K562 (cell line): ENCODE measurements around the gene KIF26B. TPM values are rescaled to one million over a fixed set of nuclear protein-coding genes. Genes with fewer than 3 reads are reported as not detected.

Experiments used
- ATAC-seq: fragments of 200-7000 bp; cut with Tn5 transposase; 3 replicates; pipeline ENCODE4 v1.9.1; 2020; ENCODE audit warnings: moderate library complexity
- BruUV-seq: library from RNA; stranded (reverse); fragments of 400-500 nt; replicated peaks from 2 replicates; lab custom pipeline; 2021; lab: Mats Ljungman, UMichigan
- CTCF ChIA-PET: fragments of 300-600 bp; formaldehyde crosslinking; extraction: SDS; loops from one replicate; lab custom pipeline; 2021; ENCODE audit warnings: low intra/inter-chr PET ratio; lab: Yijun Ruan, JAX
- POLR2A ChIA-PET: fragments of 300-600, 350-650 bp; sonication (Branson Sonifier 250); formaldehyde crosslinking; extraction: SDS; loops from one replicate; lab custom pipeline; 2021; ENCODE audit warnings: antibody characterized with exemption, inconsistent platforms; lab: Yijun Ruan, JAX
- DNase-seq, 4 experiments: peaks; one replicate each; pipeline versions ENCODE4 v3.0.0 to v3.0.0-alpha.2; 2011 to 2018; ENCODE audit warnings: low spot score in 3 of 4, mixed read lengths in 3 of 4; ENCODE audit errors: extremely low read depth in 1 of 4
- FAIRE-seq: peaks from 2 replicates; lab custom pipeline; 2011; peaks lifted over from hg19 to GRCh38; lab: Jason Lieb, UNC
- H2AFZ ChIP-seq: 2 replicates; pipeline ENCODE4 v1.6.0; 2011; ENCODE audit warnings: low read depth, low read length, control low read depth, inconsistent platforms
- H3K27ac ChIP-seq: fragments of 200-600 bp; 3 replicates; pipeline ENCODE4 v1.8.0; 2011; ENCODE audit warnings: low read depth, mild to moderate bottlenecking, control low read depth, inconsistent platforms, low read length, moderate library complexity, mixed read lengths; ENCODE audit errors: extremely low read depth
- H3K27me3 ChIP-seq, 2 experiments: fragments of 300-600 bp in 1 of 2; 2 replicates in 1 of 2; 3 replicates in 1 of 2; pipeline versions ENCODE4 v1.6.0 to v1.8.0; 2011; ENCODE audit warnings: inconsistent platforms in 2 of 2, low read length in 2 of 2, mild to moderate bottlenecking in 1 of 2, mixed read lengths in 1 of 2, moderate library complexity in 1 of 2; ENCODE audit not compliant: control insufficient read depth in 2 of 2, insufficient read depth in 2 of 2
- H3K36me3 ChIP-seq: fragments of 300-600 bp; 3 replicates; pipeline ENCODE4 v1.8.0; 2011; ENCODE audit warnings: mild to moderate bottlenecking, low read length, inconsistent platforms; ENCODE audit not compliant: control insufficient read depth, insufficient read depth
- H3K4me1 ChIP-seq, 2 experiments: fragments of 200-600 bp in 1 of 2; replicated peaks in 1 of 2; 2 replicates in 1 of 2; 3 replicates in 1 of 2; pipeline versions ENCODE4 v1.5.1 to v1.8.0; 2011; ENCODE audit warnings: inconsistent platforms in 2 of 2, low read length in 2 of 2, mild to moderate bottlenecking in 1 of 2, mixed read lengths in 1 of 2, moderate library complexity in 1 of 2; ENCODE audit not compliant: control insufficient read depth in 2 of 2, insufficient read depth in 2 of 2
- H3K4me2 ChIP-seq: 2 replicates; pipeline ENCODE4 v1.6.1; 2011; ENCODE audit warnings: low read length, control low read depth, inconsistent platforms, mixed read lengths; ENCODE audit not compliant: insufficient read depth
- H3K4me3 ChIP-seq: fragments of 200-600 bp; sonication (generic), shearing (Covaris generic); 2 replicates; pipeline ENCODE4 v1.5.1; 2016; ENCODE audit warnings: control low read depth, inconsistent platforms
- H3K79me2 ChIP-seq: fragments of 200-600 bp; 3 replicates; pipeline ENCODE4 v1.8.0; 2011; ENCODE audit warnings: low read length, inconsistent platforms; ENCODE audit not compliant: control insufficient read depth, insufficient read depth
- H3K9ac ChIP-seq, 2 experiments: 2 replicates each; pipeline versions ENCODE4 v1.6.0 to v1.6.1; 2011; ENCODE audit warnings: low read depth in 2 of 2, low read length in 2 of 2, control low read depth in 1 of 2, inconsistent platforms in 1 of 2, mild to moderate bottlenecking in 1 of 2, mixed read lengths in 1 of 2; ENCODE audit not compliant: insufficient read depth in 1 of 2
- H3K9me1 ChIP-seq: one replicate; pipeline ENCODE4 v1.6.0; 2011; ENCODE audit warnings: inconsistent platforms, mild to moderate bottlenecking, low read length, moderate library complexity; ENCODE audit not compliant: control insufficient read depth, insufficient read depth
- H3K9me3 ChIP-seq: replicated peaks from 2 replicates; pipeline ENCODE4 v1.5.1; 2011; ENCODE audit warnings: low read depth, low read length, inconsistent platforms; ENCODE audit not compliant: control insufficient read depth, insufficient read depth
- H4K20me1 ChIP-seq: replicated peaks from 2 replicates; pipeline ENCODE4 v1.6.1; 2011; ENCODE audit warnings: low read length, inconsistent platforms, mixed read lengths; ENCODE audit not compliant: control insufficient read depth, insufficient read depth
- ELF4 ChIP-seq: fragments of 450-650 bp; formaldehyde crosslinking; IDR thresholded peaks from 2 replicates; pipeline ENCODE4 v1.4.0; 2022; ENCODE audit warnings: missing genetic modification characterization
- IRF9 ChIP-seq: fragments of 450-650 bp; IDR thresholded peaks from 2 replicates; pipeline ENCODE4 v1.6.1; 2016; ENCODE audit warnings: missing biosample characterization, missing genetic modification characterization
- RAD21 ChIP-seq, 2 experiments: fragments of 250-450 bp in 1 of 2; fragments of 450-650 bp in 1 of 2; sonication (Bioruptor Pico) in 1 of 2; formaldehyde crosslinking in 1 of 2; IDR thresholded peaks in 1 of 2; conservative IDR thresholded peaks in 1 of 2; 2 replicates each; pipeline versions ENCODE4 v1.4.0 to v1.8.0; 2020 to 2022; ENCODE audit warnings: mild to moderate bottlenecking in 2 of 2, moderate library complexity in 1 of 2
- ZBTB1 ChIP-seq: sonication (generic); formaldehyde crosslinking; IDR thresholded peaks from 2 replicates; pipeline ENCODE4 v1.8.1; 2023; ENCODE audit warnings: missing genetic modification reagents, low read depth, mild to moderate bottlenecking, borderline replicate concordance
- ZBTB8A ChIP-seq: fragments of 450-650 bp; IDR thresholded peaks from 2 replicates; pipeline ENCODE4 v1.6.1; 2018; ENCODE audit warnings: mild to moderate bottlenecking, moderate library complexity; ENCODE audit not compliant: partially characterized antibody
- ZNF239 ChIP-seq: fragments of 250-450 bp; sonication (Bioruptor Pico); IDR thresholded peaks from 2 replicates; pipeline ENCODE4 v1.4.0; 2020; ENCODE audit warnings: mild to moderate bottlenecking
- ZNF668 ChIP-seq: fragments of 250-450 bp; sonication (Bioruptor Pico); IDR thresholded peaks from 2 replicates; pipeline ENCODE4 v1.8.0; 2022; ENCODE audit warnings: mild to moderate bottlenecking, inconsistent platforms
- ZNF76 ChIP-seq: fragments of 250-450 bp; sonication (Bioruptor Pico); IDR thresholded peaks from 2 replicates; pipeline ENCODE4 v1.4.0; 2020; ENCODE audit warnings: mild to moderate bottlenecking, moderate library complexity, borderline replicate concordance
- WGBS: fragments of 100-300 bp; shearing (Covaris generic); methylation state at CpG from one replicate; pipeline ENCODE4 v1.1.6; 2016; ENCODE audit warnings: low coverage, mixed read lengths; ENCODE audit not compliant: insufficient coverage; ENCODE audit errors: missing lambda C conversion rate; 5-methylcytosine and 5-hydroxymethylcytosine counted together
- in situ Hi-C: fragments of 300-500 bp; cut with MboI; formaldehyde crosslinking; loops from 4 replicates; pipeline ENCODE4 v1.15.0; 2018; ENCODE audit warnings: inconsistent platforms, mixed read lengths
- intact Hi-C: fragments of 100-400 bp; cut with micrococcal nuclease; formaldehyde crosslinking; loops from 2 replicates; pipeline ENCODE4 v1.14.2; 2022
- polyA plus RNA-seq, 8 experiments: library from polyadenylated mRNA; depleted of rRNA in 4 of 8; stranded (reverse) in 5 of 8; unstranded in 3 of 8; fragments of >200 nt; fragmentation: Nextera tagmentation in 2 of 8; fragmentation: Illumina TruSeq in 1 of 8; extraction: Ambion mirVana in 2 of 8; extraction: Trizol in 1 of 8; gene quantifications; 2 replicates each; pipeline versions ENCODE4 v1.2.1 to v1.2.3, GENCODE V29; 2011 to 2014; ENCODE audit warnings: inconsistent platforms in 1 of 8, missing spikeins in 1 of 8
- total RNA-seq, 7 experiments: library from RNA; depleted of rRNA in 6 of 7; stranded (reverse); fragments of >200 nt in 6 of 7; fragmentation: Illumina TruSeq in 2 of 7; extraction: Trizol in 2 of 7; gene quantifications; 2 replicates each; pipeline versions ENCODE4 v1.2.1 to v1.2.3, GENCODE V29; 2011 to 2021; ENCODE audit warnings: low replicate concordance in 1 of 7
- TF ChIP-seq, protein P1 (sequence below): fragments of 450-650 bp; IDR thresholded peaks from 2 replicates; pipeline ENCODE4 v1.6.1; 2018; ENCODE audit warnings: mild to moderate bottlenecking, low read depth; ENCODE audit not compliant: partially characterized antibody
- TF ChIP-seq, protein P2 (sequence below): sonication (generic); formaldehyde crosslinking; IDR thresholded peaks from 2 replicates; pipeline ENCODE4 v1.8.1; 2022; ENCODE audit warnings: missing genetic modification reagents

Gene KIF26B
- total and polyA plus RNA-seq, 9 of the 15 experiments (the other 6 are each of a cell fraction or from before 2014, with no cell fraction given) = 0.02 to 0.08 (median 0.03) TPM; not detected in 6

- TF ChIP-seq, protein P1, sequence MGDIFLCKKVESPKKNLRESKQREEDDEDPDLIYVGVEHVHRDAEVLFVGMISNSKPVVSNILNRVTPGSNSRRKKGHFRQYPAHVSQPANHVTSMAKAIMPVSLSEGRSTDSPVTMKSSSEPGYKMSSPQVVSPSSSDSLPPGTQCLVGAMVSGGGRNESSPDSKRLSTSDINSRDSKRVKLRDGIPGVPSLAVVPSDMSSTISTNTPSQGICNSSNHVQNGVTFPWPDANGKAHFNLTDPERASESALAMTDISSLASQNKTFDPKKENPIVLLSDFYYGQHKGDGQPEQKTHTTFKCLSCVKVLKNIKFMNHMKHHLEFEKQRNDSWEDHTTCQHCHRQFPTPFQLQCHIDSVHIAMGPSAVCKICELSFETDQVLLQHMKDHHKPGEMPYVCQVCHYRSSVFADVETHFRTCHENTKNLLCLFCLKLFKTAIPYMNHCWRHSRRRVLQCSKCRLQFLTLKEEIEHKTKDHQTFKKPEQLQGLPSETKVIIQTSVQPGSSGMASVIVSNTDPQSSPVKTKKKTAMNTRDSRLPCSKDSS = no peak
- no peak for TF ChIP-seq ZNF668 (CRISPR knock-in tag)
Measured at GRCh38 chr1:245748646-245749045, 593.9 kb downstream of the KIF26B start (continued).

DNA sequence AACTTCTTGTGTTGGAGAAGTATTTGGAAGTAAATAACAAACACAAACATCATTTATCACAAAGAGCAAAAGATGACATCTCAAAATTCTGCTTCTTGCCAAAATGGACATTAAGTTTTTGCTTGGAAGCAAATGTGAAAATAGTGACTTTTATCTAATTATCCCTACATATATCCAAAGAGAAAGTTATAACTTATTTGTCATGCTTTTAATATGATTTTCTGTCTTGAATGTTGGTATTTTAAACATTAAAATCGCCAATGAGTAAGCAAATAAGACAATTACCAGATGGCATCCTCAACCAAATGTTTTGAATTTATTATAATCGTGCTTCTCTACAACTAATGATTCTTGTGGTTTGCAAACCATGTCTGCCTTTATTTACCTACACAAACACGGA is 594.3 kb downstream of the KIF26B start:
- no peaks in the 10 kb centered on the region for H3K9me1 ChIP-seq
- intact Hi-C loops (no loop called here), in situ Hi-C loops (no loop called here)
- no peak overlapping the region for H3K27ac ChIP-seq
- no TSS peak for BruUV-seq
- no peak overlapping the region for H2AFZ ChIP-seq
- H3K9me3 ChIP-seq = no peaks in the 10 kb centered on the region
- ChIA-PET CTCF (no interaction called here), POLR2A (no interaction called here)
- 74% methylated on average over 3 of the region's 3 CpGs for WGBS
- H3K27me3 ChIP-seq = no peaks in the 10 kb centered on the region
- FAIRE-seq (no peak), ATAC-seq (no peak), DNase-seq (no peak)
- no peak overlapping the region for H3K4me3 ChIP-seq
- no peaks in the 10 kb centered on the region for H4K20me1 ChIP-seq
- no peaks in the 10 kb centered on the region for H3K4me1 ChIP-seq
- TF ChIP-seq RAD21 (CRISPR knock-in tag; conservative IDR thresholded peaks at IDR 0.05 in 1 of 2, IDR thresholded peaks at IDR 0.05 in 1 of 2) (no peak), ELF4 (no peak), ZNF239 (no peak), IRF9 (tag) (no peak), ZBTB1 (CRISPR knock-in tag) (no peak), ZNF76 (CRISPR knock-in tag) (no peak), ZBTB8A (no peak)
- TF ChIP-seq, protein P2, sequence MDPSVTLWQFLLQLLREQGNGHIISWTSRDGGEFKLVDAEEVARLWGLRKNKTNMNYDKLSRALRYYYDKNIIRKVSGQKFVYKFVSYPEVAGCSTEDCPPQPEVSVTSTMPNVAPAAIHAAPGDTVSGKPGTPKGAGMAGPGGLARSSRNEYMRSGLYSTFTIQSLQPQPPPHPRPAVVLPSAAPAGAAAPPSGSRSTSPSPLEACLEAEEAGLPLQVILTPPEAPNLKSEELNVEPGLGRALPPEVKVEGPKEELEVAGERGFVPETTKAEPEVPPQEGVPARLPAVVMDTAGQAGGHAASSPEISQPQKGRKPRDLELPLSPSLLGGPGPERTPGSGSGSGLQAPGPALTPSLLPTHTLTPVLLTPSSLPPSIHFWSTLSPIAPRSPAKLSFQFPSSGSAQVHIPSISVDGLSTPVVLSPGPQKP = no peak
- H3K79me2 ChIP-seq = no peaks in the 10 kb centered on the region
- peaks cover 57% of the 10 kb centered on the region; the same call in 2 of the 3 replicates for H3K36me3 ChIP-seq
- no peak overlapping the region for H3K4me2 ChIP-seq
- no peak overlapping the region for H3K9ac ChIP-seq
